Sigmoid colon (tissue), 7 donors: ENCODE measurements around the gene PRDM9. TPM values are rescaled to one million over a fixed set of nuclear protein-coding genes. Genes with fewer than 3 reads are reported as not detected.

Source experiments
- DNase-seq: peaks from one replicate; pipeline ENCODE4 v3.0.0-alpha.2; 2019
- H3K27ac ChIP-seq, 4 donors: fragments of 200-600 bp; sonication (generic); one replicate each; pipeline ENCODE4 v1.5.1; 2016 to 2019; ENCODE audit warnings: mild to moderate bottlenecking in 1 of 4
- H3K27me3 ChIP-seq, 3 donors: fragments of 200-600 bp; sonication (generic); one replicate each; pipeline ENCODE4 v1.5.1; 2019; ENCODE audit warnings: mild to moderate bottlenecking in 1 of 3
- H3K36me3 ChIP-seq, 4 donors: fragments of 200-600 bp; sonication (generic); one replicate each; pipeline ENCODE4 v1.5.1; 2016 to 2019
- H3K4me1 ChIP-seq, 4 donors: fragments of 200-600 bp; sonication (generic); one replicate each; pipeline ENCODE4 v1.5.1; 2017 to 2019
- H3K4me3 ChIP-seq, 4 donors: fragments of 200-600 bp; sonication (generic); one replicate each; pipeline ENCODE4 v1.5.1; 2017 to 2019; ENCODE audit warnings: mild to moderate bottlenecking in 2 of 4, moderate library complexity in 1 of 4
- H3K9me3 ChIP-seq, 4 donors: fragments of 200-600 bp in 3 of 4; sonication (generic) in 3 of 4; one replicate each; pipeline versions ENCODE4 v1.5.1 to v1.6.1; 2013 to 2019
- EP300 ChIP-seq, 4 donors: sonication (generic); formaldehyde crosslinking; IDR thresholded peaks; one replicate each; pipeline ENCODE4 v1.6.1; 2017; ENCODE audit warnings: antibody characterized with exemption in 4 of 4
- POLR2A ChIP-seq, 2 donors: fragments of 450-650 bp; IDR thresholded peaks; one replicate each; pipeline ENCODE4 v1.6.1; 2016; ENCODE audit warnings: antibody characterized with exemption in 2 of 2, mild to moderate bottlenecking in 2 of 2, moderate library complexity in 2 of 2
- POLR2AphosphoS5 ChIP-seq, 4 donors: sonication (generic); formaldehyde crosslinking; IDR thresholded peaks; one replicate each; pipeline ENCODE4 v1.6.1; 2017; ENCODE audit warnings: antibody characterized with exemption in 4 of 4
- WGBS, 2 donors: extraction: QIAGEN DNeasy Blood & Tissue Kit; methylation state at CpG; one replicate each; pipeline ENCODE4 v1.1.7; 2013; 5-methylcytosine and 5-hydroxymethylcytosine counted together
- intact Hi-C: fragments of 100-400 bp; cut with DNase I; formaldehyde crosslinking; loops from one replicate; pipeline ENCODE4 v1.15.1; 2023
- polyA plus RNA-seq, 3 donors: library from polyadenylated mRNA; stranded (reverse); fragments of 200-250 nt; gene quantifications; one replicate each; pipeline ENCODE4 v1.2.3, GENCODE V29; 2013
- total RNA-seq, 4 donors: library from RNA; depleted of rRNA; stranded (reverse); fragments of >200 nt; gene quantifications; one replicate each; pipeline ENCODE4 v1.1.0, GENCODE V29; 2016
- TF ChIP-seq, protein P1 (sequence below), 4 experiments: fragments of 450-650 bp in 3 of 4; fragments of 200-600 bp in 1 of 4; IDR thresholded peaks; one replicate each; pipeline ENCODE4 v1.5.1; 2016 to 2019; ENCODE audit warnings: antibody characterized with exemption in 4 of 4, mild to moderate bottlenecking in 3 of 4, moderate library complexity in 2 of 4
- donor health status: healthy with polysubstance abuse.
- donor health status: Bipolar disorder and iron deficiency.
- donor health status: healthy.

PRDM9 gene
- total and polyA plus RNA-seq, 7 donors = not detected

DNA sequence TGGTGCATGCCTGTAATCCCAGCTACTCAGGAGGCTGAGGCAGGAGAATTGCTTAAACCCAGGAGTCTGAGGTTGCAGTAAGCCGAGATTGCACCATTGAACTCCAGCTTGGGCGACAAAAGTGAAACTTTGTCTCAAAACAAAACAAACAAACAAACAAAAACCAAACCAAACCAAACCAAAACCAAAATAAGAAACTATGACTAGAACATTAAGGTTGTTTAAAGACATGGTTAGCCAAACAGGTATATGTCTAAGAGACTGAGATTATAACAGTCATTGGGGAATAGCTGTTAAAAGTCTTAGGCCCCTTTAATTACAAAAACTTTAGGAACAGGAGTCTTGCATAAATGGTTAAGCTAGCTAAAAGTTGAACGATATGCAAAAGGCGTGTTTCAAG is 63.6 kb downstream of the PRDM9 start:
- no peak for DNase-seq
- H3K9me3 ChIP-seq = no peaks in the 10 kb centered on the region
- no peak overlapping the region for H3K4me3 ChIP-seq
- no peak overlapping the region for H3K27ac ChIP-seq
- H3K4me1 ChIP-seq = no peaks in the 10 kb centered on the region
- H3K36me3 ChIP-seq = no peaks in the 10 kb centered on the region
- TF ChIP-seq EP300 (IDR thresholded peaks at IDR 0.05) = no peak
- TF ChIP-seq, protein P1, sequence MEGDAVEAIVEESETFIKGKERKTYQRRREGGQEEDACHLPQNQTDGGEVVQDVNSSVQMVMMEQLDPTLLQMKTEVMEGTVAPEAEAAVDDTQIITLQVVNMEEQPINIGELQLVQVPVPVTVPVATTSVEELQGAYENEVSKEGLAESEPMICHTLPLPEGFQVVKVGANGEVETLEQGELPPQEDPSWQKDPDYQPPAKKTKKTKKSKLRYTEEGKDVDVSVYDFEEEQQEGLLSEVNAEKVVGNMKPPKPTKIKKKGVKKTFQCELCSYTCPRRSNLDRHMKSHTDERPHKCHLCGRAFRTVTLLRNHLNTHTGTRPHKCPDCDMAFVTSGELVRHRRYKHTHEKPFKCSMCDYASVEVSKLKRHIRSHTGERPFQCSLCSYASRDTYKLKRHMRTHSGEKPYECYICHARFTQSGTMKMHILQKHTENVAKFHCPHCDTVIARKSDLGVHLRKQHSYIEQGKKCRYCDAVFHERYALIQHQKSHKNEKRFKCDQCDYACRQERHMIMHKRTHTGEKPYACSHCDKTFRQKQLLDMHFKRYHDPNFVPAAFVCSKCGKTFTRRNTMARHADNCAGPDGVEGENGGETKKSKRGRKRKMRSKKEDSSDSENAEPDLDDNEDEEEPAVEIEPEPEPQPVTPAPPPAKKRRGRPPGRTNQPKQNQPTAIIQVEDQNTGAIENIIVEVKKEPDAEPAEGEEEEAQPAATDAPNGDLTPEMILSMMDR (IDR thresholded peaks at IDR 0.05) = no peak
- no peak for TF ChIP-seq POLR2AphosphoS5 (IDR thresholded peaks at IDR 0.05)
- no peak for TF ChIP-seq POLR2A (IDR thresholded peaks at IDR 0.05)
- intact Hi-C loops = no loop called here
- WGBS, 2 donors = 85 to 89% methylated on average over 4 of the region's 4 CpGs
- H3K27me3 ChIP-seq = no peaks in the 10 kb centered on the region
